ENCODE measurements around the gene EYA2.

GRCh38 chr20:47061549-47061948 lies 166.9 kb downstream of the EYA2 start:
- TF ChIP-seq CTCF (conservative IDR thresholded peaks at IDR 0.05; ENCODE audit: low read length) (no peak), EZH2phosphoT487 (IDR thresholded peaks at IDR 0.05; ENCODE audit: borderline replicate concordance) (no peak)

Measured in Loucy (cell line).